Measurements from ENCODE around the gene COL15A1.

GRCh38 chr9:98972716-98973115, 29.0 kb downstream of the COL15A1 start:
- no peak for TF ChIP-seq CTCF (IDR thresholded peaks at IDR 0.05; ENCODE audit: low read length)
- TF ChIP-seq EZH2phosphoT487 (IDR thresholded peaks at IDR 0.05; ENCODE audit: low read length) = no peak
